HEK293 (cell line): ENCODE data around the gene ACBD3.

Source experiments
- CTCF ChIA-PET: fragments of 350-600 bp; formaldehyde crosslinking; extraction: SDS; loops from one replicate; lab custom pipeline; 2021; ENCODE audit warnings: antibody characterized with exemption; lab: Yijun Ruan, JAX
- POLR2A ChIA-PET: fragments of 300-600 bp; formaldehyde crosslinking; extraction: SDS; loops from one replicate; lab custom pipeline; 2020; ENCODE audit warnings: antibody characterized with exemption, inconsistent platforms; lab: Yijun Ruan, JAX
- H3K27ac ChIP-seq: fragments of 200-500 bp; sonication (Bioruptor generic); 2 replicates; pipeline ENCODE4 v1.5.1; 2014; ENCODE audit warnings: low read depth, low read length, control low read depth, inconsistent platforms; ENCODE audit errors: extremely low read depth
- H3K36me3 ChIP-seq, 2 experiments: fragments of 200-500 bp in 1 of 2; sonication (Bioruptor generic) in 1 of 2; 1 replicate in 1 of 2; 2 replicates in 1 of 2; pipeline ENCODE4 v1.5.1; 2014 to 2017; ENCODE audit warnings: inconsistent platforms in 2 of 2, low read length in 2 of 2; ENCODE audit not compliant: control insufficient read depth in 2 of 2, insufficient read depth in 1 of 2
- H3K4me1 ChIP-seq: fragments of 200-500 bp; sonication (Bioruptor generic); 2 replicates; pipeline ENCODE4 v1.5.1; 2014; ENCODE audit warnings: mild to moderate bottlenecking, low read length, inconsistent platforms; ENCODE audit not compliant: control insufficient read depth, insufficient read depth
- H3K4me3 ChIP-seq: 2 replicates; pipeline ENCODE4 v1.5.1; 2011; ENCODE audit warnings: low read depth, mild to moderate bottlenecking, control low read depth, low read length, moderate library complexity
- H3K9me3 ChIP-seq: fragments of 200-500 bp; sonication (Bioruptor generic); 2 replicates; pipeline ENCODE4 v1.5.1; 2014; ENCODE audit warnings: low read depth, low read length, inconsistent platforms; ENCODE audit not compliant: control insufficient read depth, insufficient read depth
- GLIS2 ChIP-seq: fragments of 450-650 bp; formaldehyde crosslinking; IDR thresholded peaks from 2 replicates; pipeline ENCODE4 v1.5.1; 2016; ENCODE audit warnings: missing biosample characterization, missing genetic modification characterization
- KLF10 ChIP-seq: fragments of 450-650 bp; IDR thresholded peaks from 2 replicates; pipeline ENCODE4 v1.5.1; 2018; ENCODE audit warnings: missing biosample characterization, mild to moderate bottlenecking, missing genetic modification characterization
- REPIN1 ChIP-seq: fragments of 450-650 bp; formaldehyde crosslinking; IDR thresholded peaks from 2 replicates; pipeline ENCODE4 v1.5.1; 2017; ENCODE audit warnings: missing biosample characterization, missing genetic modification characterization, low read depth
- ZBTB21 ChIP-seq: fragments of 450-650 bp; formaldehyde crosslinking; IDR thresholded peaks from 2 replicates; pipeline ENCODE4 v1.5.1; 2017; ENCODE audit warnings: missing biosample characterization, missing genetic modification characterization
- ZBTB7A ChIP-seq: fragments of 450-650 bp; formaldehyde crosslinking; IDR thresholded peaks from 2 replicates; pipeline ENCODE4 v1.5.1; 2016; ENCODE audit warnings: low read depth, missing biosample characterization, missing genetic modification characterization
- ZEB2 ChIP-seq: fragments of 450-650 bp; formaldehyde crosslinking; IDR thresholded peaks from 2 replicates; pipeline ENCODE4 v1.5.1; 2016; ENCODE audit warnings: missing biosample characterization, missing genetic modification characterization
- ZNF10 ChIP-seq: fragments of 450-650 bp; formaldehyde crosslinking; IDR thresholded peaks from 2 replicates; pipeline ENCODE4 v1.5.1; 2017; ENCODE audit warnings: missing biosample characterization, missing genetic modification characterization
- ZNF140 ChIP-seq: fragments of 450-650 bp; formaldehyde crosslinking; IDR thresholded peaks from 2 replicates; pipeline ENCODE4 v1.5.1; 2016; ENCODE audit warnings: missing biosample characterization, missing genetic modification characterization
- ZNF146 ChIP-seq: fragments of 450-650 bp; formaldehyde crosslinking; IDR thresholded peaks from 2 replicates; pipeline ENCODE4 v1.5.1; 2016; ENCODE audit warnings: missing biosample characterization, missing genetic modification characterization
- ZNF174 ChIP-seq: fragments of 450-650 bp; formaldehyde crosslinking; IDR thresholded peaks from 2 replicates; pipeline ENCODE4 v1.5.0; 2017; ENCODE audit warnings: missing biosample characterization, mild to moderate bottlenecking, missing genetic modification characterization
- ZNF184 ChIP-seq: fragments of 450-650 bp; IDR thresholded peaks from 2 replicates; pipeline ENCODE4 v1.5.1; 2018; ENCODE audit warnings: missing biosample characterization, mild to moderate bottlenecking, missing genetic modification characterization
- ZNF202 ChIP-seq: fragments of 450-650 bp; formaldehyde crosslinking; IDR thresholded peaks from 2 replicates; pipeline ENCODE4 v1.5.1; 2016; ENCODE audit warnings: missing biosample characterization, missing genetic modification characterization, borderline replicate concordance
- ZNF221 ChIP-seq: fragments of 450-650 bp; formaldehyde crosslinking; IDR thresholded peaks from 2 replicates; pipeline ENCODE4 v1.5.1; 2017; ENCODE audit warnings: missing biosample characterization, missing genetic modification characterization, borderline replicate concordance
- ZNF223 ChIP-seq: fragments of 450-650 bp; formaldehyde crosslinking; IDR thresholded peaks from 2 replicates; pipeline ENCODE4 v1.5.1; 2016; ENCODE audit warnings: missing biosample characterization, missing genetic modification characterization
- ZNF274 ChIP-seq, 2 experiments: fragments of 200-500 bp in 1 of 2; fragments of 450-650 bp in 1 of 2; sonication (Bioruptor generic) in 1 of 2; formaldehyde crosslinking in 1 of 2; IDR thresholded peaks; 2 replicates each; pipeline versions ENCODE4 v1.5.1 to v1.6.1; 2014 to 2016; ENCODE audit warnings: borderline replicate concordance in 1 of 2, inconsistent platforms in 1 of 2, low read length in 1 of 2, missing biosample characterization in 1 of 2, missing genetic modification characterization in 1 of 2
- ZNF324 ChIP-seq: fragments of 450-650 bp; formaldehyde crosslinking; IDR thresholded peaks from 2 replicates; pipeline ENCODE4 v1.5.1; 2016; ENCODE audit warnings: missing biosample characterization, missing genetic modification characterization
- ZNF416 ChIP-seq: fragments of 450-650 bp; formaldehyde crosslinking; IDR thresholded peaks from 2 replicates; pipeline ENCODE4 v1.5.1; 2016; ENCODE audit warnings: missing biosample characterization, missing genetic modification characterization
- ZNF433 ChIP-seq: fragments of 450-650 bp; formaldehyde crosslinking; IDR thresholded peaks from 2 replicates; pipeline ENCODE4 v1.5.1; 2016; ENCODE audit warnings: missing biosample characterization, missing genetic modification characterization, low read depth
- ZNF548 ChIP-seq: fragments of 450-650 bp; formaldehyde crosslinking; IDR thresholded peaks from 2 replicates; pipeline ENCODE4 v1.5.1; 2016; ENCODE audit warnings: missing biosample characterization, missing genetic modification characterization
- ZNF549 ChIP-seq: fragments of 450-650 bp; IDR thresholded peaks from 2 replicates; pipeline ENCODE4 v1.5.1; 2018; ENCODE audit warnings: missing biosample characterization, missing genetic modification characterization, mild to moderate bottlenecking, inconsistent platforms, moderate library complexity
- ZNF571 ChIP-seq: fragments of 450-650 bp; formaldehyde crosslinking; IDR thresholded peaks from 2 replicates; pipeline ENCODE4 v1.5.0; 2017; ENCODE audit warnings: missing biosample characterization, missing genetic modification characterization
- ZNF747 ChIP-seq: fragments of 450-650 bp; formaldehyde crosslinking; IDR thresholded peaks from 2 replicates; pipeline ENCODE4 v1.5.1; 2016; ENCODE audit warnings: missing biosample characterization, missing genetic modification characterization
- ZNF830 ChIP-seq: fragments of 450-650 bp; IDR thresholded peaks from 2 replicates; pipeline ENCODE4 v1.5.0; 2018; ENCODE audit warnings: missing biosample characterization, missing genetic modification characterization, low read depth, mild to moderate bottlenecking, moderate library complexity
- TF ChIP-seq, protein P1 (sequence below): fragments of 450-650 bp; formaldehyde crosslinking; IDR thresholded peaks from 2 replicates; pipeline ENCODE4 v1.5.1; 2017; ENCODE audit warnings: missing biosample characterization, missing genetic modification characterization
- TF ChIP-seq, protein P2 (sequence below): fragments of 450-650 bp; formaldehyde crosslinking; IDR thresholded peaks from 2 replicates; pipeline ENCODE4 v1.5.1; 2016; ENCODE audit warnings: missing biosample characterization, missing genetic modification characterization, borderline replicate concordance
- TF ChIP-seq, protein P3 (sequence below): fragments of 450-650 bp; formaldehyde crosslinking; IDR thresholded peaks from 2 replicates; pipeline ENCODE4 v1.5.1; 2017; ENCODE audit warnings: missing biosample characterization, missing genetic modification characterization
- TF ChIP-seq, protein P4 (sequence below): fragments of 450-650 bp; formaldehyde crosslinking; IDR thresholded peaks from 2 replicates; pipeline ENCODE4; 2016; ENCODE audit warnings: missing biosample characterization, missing genetic modification characterization

ACBD3 gene

DNA sequence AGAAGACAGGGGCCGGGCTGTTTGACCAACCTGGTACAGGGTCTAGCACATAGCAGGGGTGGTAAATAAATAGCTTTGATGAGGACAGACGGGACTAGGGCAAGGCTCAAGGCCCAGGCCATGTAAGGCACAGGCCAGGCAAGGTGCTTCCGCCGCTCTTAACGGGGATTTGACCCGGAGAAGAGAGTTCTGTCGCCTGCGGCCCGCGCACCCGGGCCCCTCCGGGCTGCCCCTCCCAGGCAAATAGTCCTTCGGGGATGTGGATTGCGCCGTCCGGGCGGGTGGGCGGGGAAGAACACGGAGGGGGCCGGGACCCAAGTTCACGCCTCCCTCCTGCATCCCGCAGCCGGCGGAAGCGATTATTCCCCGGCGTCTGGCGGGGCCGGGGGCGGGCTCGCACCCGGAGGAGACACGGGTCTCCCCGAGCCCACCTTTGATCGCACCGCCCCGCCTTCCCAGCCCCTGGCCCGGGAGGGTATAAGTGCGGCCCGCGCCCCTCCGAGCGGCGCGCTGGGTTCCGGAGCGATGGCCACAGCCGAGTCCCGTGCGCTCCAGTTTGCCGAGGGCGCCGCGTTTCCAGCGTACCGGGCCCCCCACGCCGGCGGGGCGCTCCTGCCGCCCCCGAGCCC is 36.7 kb upstream of the ACBD3 start, which contains the start of gene MIXL1:
Gene MIXL1, plus strand, starts transcription at position 508 of the 629 bp plus-strand sequence. Its CDS starts 18 bp downstream, at position 526.
- Histone ChIP-seq H3K4me3 (peak within 1 kb of the TSS; percentile 40), H3K9me3 (no peaks in the 10 kb centered on the region), H3K36me3 (no peaks in the 10 kb centered on the region; a peak in 1 of 3 replicates), H3K4me1 (no peaks in the 10 kb centered on the region; the same call in 1 of the 2 replicates), H3K27ac (no peak within 1 kb of the TSS; the same call in 1 of the 2 replicates)
- TF ChIP-seq ZNF747 (tag by site-specific recombination) (no peak), ZNF140 (tag by site-specific recombination) (no peak), ZNF416 (tag by site-specific recombination) (no peak), ZEB2 (no peak), ZNF174 (tag by site-specific recombination) (no peak), ZNF549 (no peak), ZNF324 (tag by site-specific recombination) (no peak), ZNF202 (0 out of 2 replicates have a peak, but pooled peaks have one; percentile 18)
- ChIA-PET POLR2A (no interaction called here), CTCF (interaction anchor here (0.5 to 4.1 kb wide), 8 partner anchors 10 to 158 kb away, joined by 3 to 19 read pairs (median 3); no protein-coding TSS in a partner anchor)

DNA sequence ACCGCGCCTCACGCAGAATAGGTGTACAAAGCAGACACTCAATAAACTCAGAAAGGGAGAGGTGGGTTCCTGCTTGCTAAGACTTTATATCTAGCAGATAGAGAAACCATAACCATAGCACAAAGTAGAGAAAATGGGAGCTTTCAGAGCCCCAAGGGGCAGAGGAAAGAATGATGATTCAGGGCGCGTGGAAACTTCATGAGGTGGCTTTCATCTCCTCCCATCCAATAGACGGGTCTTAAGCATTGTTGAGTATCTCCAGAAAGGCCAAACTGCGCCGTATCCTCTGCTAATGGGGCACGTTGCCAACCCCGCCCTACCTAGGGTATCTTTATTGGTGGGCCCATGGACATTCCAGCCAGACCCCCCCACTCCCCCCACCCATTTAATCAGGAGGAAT is 36.1 kb upstream of the ACBD3 start:
- CTCF ChIA-PET, result interaction anchor here (0.6 to 1.1 kb wide), 3 partner anchors 14 to 693 kb away, joined by 3 to 5 read pairs (median 4); no protein-coding TSS in a partner anchor
- no peaks in the 10 kb centered on the region; a peak in 1 of 3 replicates for H3K36me3 ChIP-seq
- no peaks in the 10 kb centered on the region for H3K9me3 ChIP-seq
- no peak overlapping the region for H3K27ac ChIP-seq
- H3K4me3 ChIP-seq, result no peak overlapping the region
- POLR2A ChIA-PET, result no interaction called here
- no peaks in the 10 kb centered on the region; the same call in 1 of the 2 replicates for H3K4me1 ChIP-seq
- TF ChIP-seq, protein P1, sequence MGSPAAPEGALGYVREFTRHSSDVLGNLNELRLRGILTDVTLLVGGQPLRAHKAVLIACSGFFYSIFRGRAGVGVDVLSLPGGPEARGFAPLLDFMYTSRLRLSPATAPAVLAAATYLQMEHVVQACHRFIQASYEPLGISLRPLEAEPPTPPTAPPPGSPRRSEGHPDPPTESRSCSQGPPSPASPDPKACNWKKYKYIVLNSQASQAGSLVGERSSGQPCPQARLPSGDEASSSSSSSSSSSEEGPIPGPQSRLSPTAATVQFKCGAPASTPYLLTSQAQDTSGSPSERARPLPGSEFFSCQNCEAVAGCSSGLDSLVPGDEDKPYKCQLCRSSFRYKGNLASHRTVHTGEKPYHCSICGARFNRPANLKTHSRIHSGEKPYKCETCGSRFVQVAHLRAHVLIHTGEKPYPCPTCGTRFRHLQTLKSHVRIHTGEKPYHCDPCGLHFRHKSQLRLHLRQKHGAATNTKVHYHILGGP (tag by site-specific recombination), result no peak
- no peak for TF ChIP-seq ZNF146 (tag by site-specific recombination)
- TF ChIP-seq, protein P2, sequence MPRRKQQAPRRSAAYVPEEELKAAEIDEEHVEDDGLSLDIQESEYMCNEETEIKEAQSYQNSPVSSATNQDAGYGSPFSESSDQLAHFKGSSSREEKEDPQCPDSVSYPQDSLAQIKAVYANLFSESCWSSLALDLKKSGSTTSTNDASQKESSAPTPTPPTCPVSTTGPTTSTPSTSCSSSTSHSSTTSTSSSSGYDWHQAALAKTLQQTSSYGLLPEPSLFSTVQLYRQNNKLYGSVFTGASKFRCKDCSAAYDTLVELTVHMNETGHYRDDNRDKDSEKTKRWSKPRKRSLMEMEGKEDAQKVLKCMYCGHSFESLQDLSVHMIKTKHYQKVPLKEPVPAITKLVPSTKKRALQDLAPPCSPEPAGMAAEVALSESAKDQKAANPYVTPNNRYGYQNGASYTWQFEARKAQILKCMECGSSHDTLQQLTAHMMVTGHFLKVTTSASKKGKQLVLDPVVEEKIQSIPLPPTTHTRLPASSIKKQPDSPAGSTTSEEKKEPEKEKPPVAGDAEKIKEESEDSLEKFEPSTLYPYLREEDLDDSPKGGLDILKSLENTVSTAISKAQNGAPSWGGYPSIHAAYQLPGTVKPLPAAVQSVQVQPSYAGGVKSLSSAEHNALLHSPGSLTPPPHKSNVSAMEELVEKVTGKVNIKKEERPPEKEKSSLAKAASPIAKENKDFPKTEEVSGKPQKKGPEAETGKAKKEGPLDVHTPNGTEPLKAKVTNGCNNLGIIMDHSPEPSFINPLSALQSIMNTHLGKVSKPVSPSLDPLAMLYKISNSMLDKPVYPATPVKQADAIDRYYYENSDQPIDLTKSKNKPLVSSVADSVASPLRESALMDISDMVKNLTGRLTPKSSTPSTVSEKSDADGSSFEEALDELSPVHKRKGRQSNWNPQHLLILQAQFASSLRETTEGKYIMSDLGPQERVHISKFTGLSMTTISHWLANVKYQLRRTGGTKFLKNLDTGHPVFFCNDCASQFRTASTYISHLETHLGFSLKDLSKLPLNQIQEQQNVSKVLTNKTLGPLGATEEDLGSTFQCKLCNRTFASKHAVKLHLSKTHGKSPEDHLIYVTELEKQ (tag by site-specific recombination), result no peak
- TF ChIP-seq ZNF184 (tag by site-specific recombination), result no peak
- TF ChIP-seq ZNF830 (tag by site-specific recombination), result no peak
- no peak for TF ChIP-seq ZNF223
- TF ChIP-seq ZNF433 (tag by site-specific recombination), result no peak
- TF ChIP-seq ZNF549, result no peak
- no peak for TF ChIP-seq ZBTB21 (tag by site-specific recombination)
- TF ChIP-seq REPIN1, result no peak
- TF ChIP-seq ZNF221, result no peak
- TF ChIP-seq, protein P3, sequence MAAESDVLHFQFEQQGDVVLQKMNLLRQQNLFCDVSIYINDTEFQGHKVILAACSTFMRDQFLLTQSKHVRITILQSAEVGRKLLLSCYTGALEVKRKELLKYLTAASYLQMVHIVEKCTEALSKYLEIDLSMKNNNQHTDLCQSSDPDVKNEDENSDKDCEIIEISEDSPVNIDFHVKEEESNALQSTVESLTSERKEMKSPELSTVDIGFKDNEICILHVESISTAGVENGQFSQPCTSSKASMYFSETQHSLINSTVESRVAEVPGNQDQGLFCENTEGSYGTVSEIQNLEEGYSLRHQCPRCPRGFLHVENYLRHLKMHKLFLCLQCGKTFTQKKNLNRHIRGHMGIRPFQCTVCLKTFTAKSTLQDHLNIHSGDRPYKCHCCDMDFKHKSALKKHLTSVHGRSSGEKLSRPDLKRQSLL (tag by site-specific recombination), result no peak
- TF ChIP-seq KLF10 (tag by site-specific recombination), result no peak
- no peak for TF ChIP-seq ZNF548 (tag by site-specific recombination)
- TF ChIP-seq ZBTB7A (tag by site-specific recombination), result no peak
- no peak for TF ChIP-seq ZNF10 (tag by site-specific recombination)
- TF ChIP-seq GLIS2 (tag by site-specific recombination), result no peak
- TF ChIP-seq, protein P4, sequence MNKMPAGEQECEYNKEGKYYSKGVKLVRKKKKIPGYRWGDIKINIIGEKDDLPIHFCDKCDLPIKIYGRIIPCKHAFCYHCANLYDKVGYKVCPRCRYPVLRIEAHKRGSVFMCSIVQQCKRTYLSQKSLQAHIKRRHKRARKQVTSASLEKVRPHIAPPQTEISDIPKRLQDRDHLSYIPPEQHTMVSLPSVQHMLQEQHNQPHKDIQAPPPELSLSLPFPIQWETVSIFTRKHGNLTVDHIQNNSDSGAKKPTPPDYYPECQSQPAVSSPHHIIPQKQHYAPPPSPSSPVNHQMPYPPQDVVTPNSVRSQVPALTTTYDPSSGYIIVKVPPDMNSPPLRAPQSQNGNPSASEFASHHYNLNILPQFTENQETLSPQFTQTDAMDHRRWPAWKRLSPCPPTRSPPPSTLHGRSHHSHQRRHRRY (tag by site-specific recombination), result no peak
- no peak for TF ChIP-seq ZNF274 (IDR thresholded peaks at IDR 0.05; ENCODE audit: low read length)
- TF ChIP-seq ZNF274 (tag by site-specific recombination; IDR thresholded peaks at IDR 0.05; ENCODE audit: borderline replicate concordance), result no peak
- TF ChIP-seq ZNF571, result no peak
